ENCODE data around the gene DDX54. TPM values are rescaled to one million over a fixed set of nuclear protein-coding genes. Genes with fewer than 3 reads are reported as not detected.

Gene DDX54
- total RNA-seq, 1 experiment from 2014 or later: 83.0 TPM

- H3K9ac ChIP-seq (ENCODE audit: extremely low read depth, insufficient read length, low read length): no peak overlapping the region
- H3K4ac ChIP-seq (ENCODE audit: low read depth, low read length): no peak overlapping the region
- TF ChIP-seq, protein P1, sequence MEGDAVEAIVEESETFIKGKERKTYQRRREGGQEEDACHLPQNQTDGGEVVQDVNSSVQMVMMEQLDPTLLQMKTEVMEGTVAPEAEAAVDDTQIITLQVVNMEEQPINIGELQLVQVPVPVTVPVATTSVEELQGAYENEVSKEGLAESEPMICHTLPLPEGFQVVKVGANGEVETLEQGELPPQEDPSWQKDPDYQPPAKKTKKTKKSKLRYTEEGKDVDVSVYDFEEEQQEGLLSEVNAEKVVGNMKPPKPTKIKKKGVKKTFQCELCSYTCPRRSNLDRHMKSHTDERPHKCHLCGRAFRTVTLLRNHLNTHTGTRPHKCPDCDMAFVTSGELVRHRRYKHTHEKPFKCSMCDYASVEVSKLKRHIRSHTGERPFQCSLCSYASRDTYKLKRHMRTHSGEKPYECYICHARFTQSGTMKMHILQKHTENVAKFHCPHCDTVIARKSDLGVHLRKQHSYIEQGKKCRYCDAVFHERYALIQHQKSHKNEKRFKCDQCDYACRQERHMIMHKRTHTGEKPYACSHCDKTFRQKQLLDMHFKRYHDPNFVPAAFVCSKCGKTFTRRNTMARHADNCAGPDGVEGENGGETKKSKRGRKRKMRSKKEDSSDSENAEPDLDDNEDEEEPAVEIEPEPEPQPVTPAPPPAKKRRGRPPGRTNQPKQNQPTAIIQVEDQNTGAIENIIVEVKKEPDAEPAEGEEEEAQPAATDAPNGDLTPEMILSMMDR (conservative IDR thresholded peaks at IDR 0.05): no peak
- H4K5ac ChIP-seq (ENCODE audit: insufficient read length, low read depth, low read length): no peak overlapping the region
- H2AK5ac ChIP-seq (ENCODE audit: insufficient read length, low read length): no peak overlapping the region
- H3K9me3 ChIP-seq (ENCODE audit: control insufficient read depth, low read depth, low read length): no peaks in the 10 kb centered on the region
- H2BK5ac ChIP-seq (ENCODE audit: insufficient read length, low read length): no peak overlapping the region
- H2BK120ac ChIP-seq (ENCODE audit: low read depth, low read length, poor library complexity, severe bottlenecking): no peak overlapping the region
- Mint-ChIP-seq H3K4me1 (peaks cover 8 to 16% of the 10 kb centered on the region in 2 experiments), H3K9me3 (no peaks in the 10 kb centered on the region; a peak in 1 of 5 replicates), H3K27ac (no peak overlapping the region), H3K36me3 (ENCODE audit: insufficient read depth in 1 of 3, low read depth in 3 of 3) (no peaks in the 10 kb centered on the region), H3K4me3 (peak overlapping the region in 1 of 2 experiments; percentile 35; a peak in 1 of 5 replicates), H3K27me3 (ENCODE audit: low read depth) (peaks cover 36% of the 10 kb centered on the region)
- H3K4me2 ChIP-seq (ENCODE audit: insufficient read depth, insufficient read length, low read length): no peak overlapping the region
- H3K4me1 ChIP-seq (ENCODE audit: insufficient read depth, low read length): no peaks in the 10 kb centered on the region
- no peaks in the 10 kb centered on the region for H4K20me1 ChIP-seq (ENCODE audit: control insufficient read depth, insufficient read depth, insufficient read length)
- no peak overlapping the region for H4K91ac ChIP-seq (ENCODE audit: insufficient read length, low read depth, low read length)
- H2BK20ac ChIP-seq (ENCODE audit: low read depth, low read length, poor library complexity, severe bottlenecking): no peak overlapping the region
- no peak overlapping the region for H2BK12ac ChIP-seq (ENCODE audit: insufficient read length, low read depth, low read length)
- H3K79me2 ChIP-seq (ENCODE audit: insufficient read depth, low read length): no peaks in the 10 kb centered on the region
- H3T11ph ChIP-seq (ENCODE audit: low read length): no peak overlapping the region
- no peak for DNase-seq
- H3K27me3 ChIP-seq (ENCODE audit: insufficient read depth, low read length): no peaks in the 10 kb centered on the region
- H3K14ac ChIP-seq (ENCODE audit: insufficient read depth, low read length): no peak overlapping the region
- H2AFZ ChIP-seq (ENCODE audit: low read length): no peak overlapping the region
- no peak overlapping the region for H3K56ac ChIP-seq (ENCODE audit: insufficient read length, low read depth, low read length)
- whole genome bisulfite sequencing (ENCODE audit: extremely low coverage, insufficient read length, low lambda C conversion rate): no CpG with 5 or more reads among the region's 6 CpGs
- no peak overlapping the region for H3K27ac ChIP-seq (ENCODE audit: insufficient read length, low read depth, low read length)
- H2BK15ac ChIP-seq (ENCODE audit: low read depth, low read length): no peak overlapping the region
- no peak overlapping the region for H3K18ac ChIP-seq (ENCODE audit: insufficient read length, low read depth, low read length)
- H4K8ac ChIP-seq (replicated peaks; ENCODE audit: insufficient read length, low read depth, low read length): no peak overlapping the region
- H3K23ac ChIP-seq (ENCODE audit: insufficient read length, low read depth, low read length): no peak overlapping the region
- H3K79me1 ChIP-seq (ENCODE audit: insufficient read depth, low read depth, low read length, poor library complexity, severe bottlenecking): no peaks in the 10 kb centered on the region
- peaks cover 12% of the 10 kb centered on the region for H3K23me2 ChIP-seq (ENCODE audit: insufficient read length, low read depth, low read length, poor library complexity, severe bottlenecking)
Observed at GRCh38 chr12:113136990-113137511, 48.2 kb downstream of the DDX54 start.
